Panc1 (cell line): Measurements from ENCODE around the gene OSBPL10. TPM values are rescaled to one million over a fixed set of nuclear protein-coding genes. Genes with fewer than 3 reads are reported as not detected.

Experiments used
- ATAC-seq: fragments of 200-7000 bp; cut with Tn5 transposase; 2 replicates; pipeline ENCODE4 v1.9.1; 2020; ENCODE audit warnings: mild to moderate bottlenecking, moderate library complexity
- BruUV-seq: library from RNA; stranded (reverse); fragments of 400-500 nt; replicated peaks from 2 replicates; lab custom pipeline; 2021; lab: Mats Ljungman, UMichigan
- CTCF ChIA-PET: fragments of 300-600 bp; sonication (Branson Sonifier 250); formaldehyde crosslinking; loops from one replicate; lab custom pipeline; 2022; ENCODE audit warnings: antibody characterized with exemption; lab: Charles Lee
- POLR2A ChIA-PET: fragments of 300-600 bp; sonication (Branson Sonifier 250); formaldehyde crosslinking; loops from one replicate; lab custom pipeline; 2022; ENCODE audit warnings: antibody characterized with exemption; lab: Charles Lee
- DNase-seq: peaks from one replicate; pipeline ENCODE4 v3.0.0-alpha.2; 2010; ENCODE audit warnings: low read depth, low spot score
- H3K27ac ChIP-seq: 2 replicates; pipeline ENCODE4 v1.5.1; 2011; ENCODE audit warnings: mild to moderate bottlenecking, low read length, inconsistent platforms
- H3K27me3 ChIP-seq: fragments of 200-500 bp; sonication (Bioruptor generic); 2 replicates; pipeline ENCODE4 v1.6.0; 2014; ENCODE audit warnings: low read length, inconsistent platforms; ENCODE audit not compliant: control insufficient read depth, insufficient read depth
- H3K36me3 ChIP-seq: fragments of 200-500 bp; sonication (Bioruptor generic); 2 replicates; pipeline ENCODE4 v1.5.1; 2014; ENCODE audit warnings: inconsistent platforms, mild to moderate bottlenecking, low read length, moderate library complexity; ENCODE audit not compliant: control insufficient read depth, insufficient read depth
- H3K4me1 ChIP-seq: 2 replicates; pipeline ENCODE4 v1.5.1; 2011; ENCODE audit warnings: inconsistent platforms, mild to moderate bottlenecking, low read length, moderate library complexity; ENCODE audit not compliant: control insufficient read depth, insufficient read depth
- H3K4me3 ChIP-seq, 2 experiments: 2 replicates each; pipeline ENCODE4 v1.5.1; 2011 to 2012; ENCODE audit warnings: low read depth in 2 of 2, low read length in 2 of 2, mild to moderate bottlenecking in 2 of 2, inconsistent platforms in 1 of 2, moderate library complexity in 1 of 2
- H3K9me3 ChIP-seq: fragments of 200-500 bp; sonication (Bioruptor generic); 2 replicates; pipeline ENCODE4 v1.5.1; 2014; ENCODE audit warnings: low read depth, mild to moderate bottlenecking, inconsistent platforms, low read length, moderate library complexity; ENCODE audit not compliant: control insufficient read depth, insufficient read depth
- CTCF ChIP-seq: fragments of 450-650 bp; IDR thresholded peaks from 2 replicates; pipeline ENCODE4 v1.5.1; 2017; ENCODE audit warnings: mild to moderate bottlenecking
- POLR2AphosphoS5 ChIP-seq: IDR thresholded peaks from 2 replicates; pipeline ENCODE4 v1.6.1; 2012; ENCODE audit warnings: mild to moderate bottlenecking, low read depth, low read length, moderate library complexity
- SIN3A ChIP-seq: IDR thresholded peaks from 2 replicates; pipeline ENCODE4 v1.6.1; 2012; ENCODE audit warnings: low read depth, mild to moderate bottlenecking, low read length, moderate library complexity, borderline replicate concordance; ENCODE audit not compliant: insufficient read depth
- TCF7L2 ChIP-seq: IDR thresholded peaks from 2 replicates; pipeline ENCODE4 v1.6.1; 2011; ENCODE audit warnings: mild to moderate bottlenecking, low read depth, low read length, inconsistent platforms
- in situ Hi-C: cut with HindIII; loops from 2 replicates; pipeline ENCODE4 v1.10.0; 2016; ENCODE audit warnings: low sequenced_read_pairs, low pct_unique_long_range_greater_than_20kb
- intact Hi-C: fragments of 100-400 bp; cut with micrococcal nuclease; formaldehyde crosslinking; loops from one replicate; pipeline ENCODE4 v1.10.0; 2022; ENCODE audit not compliant: unreplicated experiment
- total RNA-seq: library from RNA; stranded (reverse); gene quantifications from one replicate; pipeline ENCODE4 v1.2.1, GENCODE V29; 2021; ENCODE audit not compliant: unreplicated experiment
- TF ChIP-seq, protein P1 (sequence below), 2 experiments: IDR thresholded peaks; 2 replicates each; pipeline ENCODE4 v1.6.1; 2011 to 2012; ENCODE audit warnings: low read depth in 2 of 2, control low read depth in 1 of 2, low read length in 1 of 2, mild to moderate bottlenecking in 1 of 2, moderate library complexity in 1 of 2; ENCODE audit not compliant: insufficient read depth in 1 of 2

The OSBPL10 gene
- total RNA-seq, 1 experiment from 2014 or later, result 88.1 TPM

DNA sequence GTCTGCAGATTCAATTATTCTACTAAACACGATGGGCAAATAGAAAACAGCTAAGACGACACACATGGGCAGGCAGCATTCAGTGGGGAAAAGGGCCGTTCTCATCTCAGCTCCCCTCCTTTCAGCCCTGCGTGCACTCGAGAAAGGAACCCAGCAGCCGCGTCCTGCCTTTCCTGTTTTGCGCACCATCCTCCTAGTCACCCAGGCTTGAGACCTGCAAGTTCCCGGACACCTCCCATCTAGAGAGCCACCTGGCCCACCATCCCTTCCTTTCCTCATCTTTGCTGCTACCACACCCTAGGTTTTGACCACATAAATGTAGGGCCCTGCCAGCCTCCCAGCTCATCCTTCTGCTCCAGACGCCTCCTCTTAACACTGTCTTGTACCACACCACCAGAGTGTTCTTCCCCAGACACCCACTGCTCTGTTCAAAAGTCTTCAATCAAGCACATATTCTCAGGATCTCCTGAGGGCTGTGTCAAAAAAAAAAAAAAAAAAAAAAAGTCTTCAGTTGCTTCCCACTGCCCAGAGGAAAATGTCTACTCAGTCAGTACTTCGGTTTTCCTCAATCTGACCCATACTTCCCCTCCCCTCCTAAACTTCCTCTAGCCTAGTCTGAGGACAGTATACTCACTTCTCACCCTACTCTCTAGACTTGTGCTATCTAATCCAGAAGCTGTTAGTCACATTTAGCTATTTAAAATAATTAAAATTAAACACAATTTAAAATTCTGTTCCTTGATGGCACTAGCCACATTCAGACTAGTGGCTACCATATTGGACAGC, 266.4 kb downstream of the OSBPL10 start:
- no peak for TF ChIP-seq POLR2AphosphoS5
- TF ChIP-seq TCF7L2, result no peak
- TF ChIP-seq SIN3A, result no peak
- no peak for TF ChIP-seq CTCF
- TF ChIP-seq, protein P1, sequence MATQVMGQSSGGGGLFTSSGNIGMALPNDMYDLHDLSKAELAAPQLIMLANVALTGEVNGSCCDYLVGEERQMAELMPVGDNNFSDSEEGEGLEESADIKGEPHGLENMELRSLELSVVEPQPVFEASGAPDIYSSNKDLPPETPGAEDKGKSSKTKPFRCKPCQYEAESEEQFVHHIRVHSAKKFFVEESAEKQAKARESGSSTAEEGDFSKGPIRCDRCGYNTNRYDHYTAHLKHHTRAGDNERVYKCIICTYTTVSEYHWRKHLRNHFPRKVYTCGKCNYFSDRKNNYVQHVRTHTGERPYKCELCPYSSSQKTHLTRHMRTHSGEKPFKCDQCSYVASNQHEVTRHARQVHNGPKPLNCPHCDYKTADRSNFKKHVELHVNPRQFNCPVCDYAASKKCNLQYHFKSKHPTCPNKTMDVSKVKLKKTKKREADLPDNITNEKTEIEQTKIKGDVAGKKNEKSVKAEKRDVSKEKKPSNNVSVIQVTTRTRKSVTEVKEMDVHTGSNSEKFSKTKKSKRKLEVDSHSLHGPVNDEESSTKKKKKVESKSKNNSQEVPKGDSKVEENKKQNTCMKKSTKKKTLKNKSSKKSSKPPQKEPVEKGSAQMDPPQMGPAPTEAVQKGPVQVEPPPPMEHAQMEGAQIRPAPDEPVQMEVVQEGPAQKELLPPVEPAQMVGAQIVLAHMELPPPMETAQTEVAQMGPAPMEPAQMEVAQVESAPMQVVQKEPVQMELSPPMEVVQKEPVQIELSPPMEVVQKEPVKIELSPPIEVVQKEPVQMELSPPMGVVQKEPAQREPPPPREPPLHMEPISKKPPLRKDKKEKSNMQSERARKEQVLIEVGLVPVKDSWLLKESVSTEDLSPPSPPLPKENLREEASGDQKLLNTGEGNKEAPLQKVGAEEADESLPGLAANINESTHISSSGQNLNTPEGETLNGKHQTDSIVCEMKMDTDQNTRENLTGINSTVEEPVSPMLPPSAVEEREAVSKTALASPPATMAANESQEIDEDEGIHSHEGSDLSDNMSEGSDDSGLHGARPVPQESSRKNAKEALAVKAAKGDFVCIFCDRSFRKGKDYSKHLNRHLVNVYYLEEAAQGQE (IDR thresholded peaks at IDR 0.05; ENCODE audit: insufficient read depth in 1 of 2, low read depth in 2 of 2, low read length in 1 of 2), result no peak
- in situ Hi-C loops (no loop called here), intact Hi-C loops (no loop called here)
- Histone ChIP-seq H3K36me3 (no peaks in the 10 kb centered on the region), H3K4me3 (no peak overlapping the region), H3K4me1 (no peaks in the 10 kb centered on the region), H3K27ac (no peak overlapping the region), H3K27me3 (no peaks in the 10 kb centered on the region), H3K9me3 (no peaks in the 10 kb centered on the region)
- CTCF ChIA-PET, result no interaction called here
- POLR2A ChIA-PET, result no interaction called here
- DNase-seq (no peak), ATAC-seq (no peak)
- no TSS peak for BruUV-seq

GRCh38 chr3:31713816-31714215, 267.2 kb downstream of the OSBPL10 start:
- in situ Hi-C loops (no loop called here), intact Hi-C loops (no loop called here)
- TF ChIP-seq, protein P1 (IDR thresholded peaks at IDR 0.05; ENCODE audit: insufficient read depth in 1 of 2, low read depth in 2 of 2, low read length in 1 of 2), result no peak
- TF ChIP-seq SIN3A (no peak), TCF7L2 (no peak), POLR2AphosphoS5 (no peak), CTCF (no peak)
- no TSS peak for BruUV-seq
- H3K9me3 ChIP-seq, result no peaks in the 10 kb centered on the region
- no peak for DNase-seq
- H3K4me1 ChIP-seq, result no peaks in the 10 kb centered on the region
- no peak overlapping the region for H3K27ac ChIP-seq
- no peak for ATAC-seq
- CTCF ChIA-PET, result no interaction called here
- no peaks in the 10 kb centered on the region for H3K27me3 ChIP-seq
- no peaks in the 10 kb centered on the region for H3K36me3 ChIP-seq
- H3K4me3 ChIP-seq, result no peak overlapping the region
- POLR2A ChIA-PET, result no interaction called here
